ENCODE measurements around the gene ATP6V0D1.
"Not testable (repeated sequence)": the region's sequence is repeated elsewhere in the genome, so short reads cannot be mapped to it uniquely, and the experiment has no call there.

ATP6V0D1 gene

DNA sequence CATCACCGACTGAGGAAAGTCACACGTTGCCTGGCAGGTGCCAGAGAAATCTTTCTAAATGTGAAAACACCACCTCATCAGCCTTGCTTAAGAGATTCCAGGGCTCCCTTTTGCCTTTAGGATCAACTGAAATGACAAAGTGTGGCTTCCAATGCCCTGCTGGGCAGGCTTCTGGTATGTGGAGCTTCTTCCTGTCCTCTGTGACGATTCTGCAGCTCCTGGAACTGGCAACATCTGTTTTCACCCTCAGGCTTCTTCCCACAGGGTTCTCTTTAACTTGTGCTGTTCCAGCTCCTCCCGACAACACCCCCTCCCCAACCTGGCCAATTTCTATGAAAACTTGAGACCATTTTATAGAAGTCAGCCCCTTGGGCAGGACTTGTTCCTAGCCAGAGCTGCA, 59.9 kb downstream of the ATP6V0D1 start:
- Mint-ChIP-seq H3K27ac (no peak overlapping the region), H3K4me1 (peaks cover 5% of the 10 kb centered on the region), H3K36me3 (no peaks in the 10 kb centered on the region), H3K9me3 (no peaks in the 10 kb centered on the region), H3K4me3 (no peak overlapping the region), H3K27me3 (peaks cover 21% of the 10 kb centered on the region)

DNA sequence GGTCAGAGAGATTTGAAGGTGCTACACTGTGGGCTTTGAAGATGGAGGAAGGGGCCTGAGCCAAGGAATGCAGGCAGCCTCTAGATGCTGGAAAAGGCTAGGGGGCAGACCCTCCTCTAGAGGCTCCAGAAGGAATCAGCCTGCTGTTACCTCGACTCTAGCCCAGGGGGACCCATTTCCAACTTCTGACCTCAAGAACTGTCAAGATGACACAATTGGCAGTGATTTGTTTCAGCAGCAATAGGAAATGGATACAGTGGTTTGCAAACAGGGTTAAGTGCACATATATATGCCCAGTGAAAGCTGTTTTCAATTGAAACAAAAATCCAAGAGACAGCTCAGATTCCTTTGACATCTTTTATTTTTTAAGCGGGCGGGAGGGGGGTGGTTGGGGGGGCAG, 61.0 kb downstream of the ATP6V0D1 start:
- no peak overlapping the region for H3K27ac Mint-ChIP-seq
- H3K27me3 Mint-ChIP-seq = peaks cover 19% of the 10 kb centered on the region

DNA sequence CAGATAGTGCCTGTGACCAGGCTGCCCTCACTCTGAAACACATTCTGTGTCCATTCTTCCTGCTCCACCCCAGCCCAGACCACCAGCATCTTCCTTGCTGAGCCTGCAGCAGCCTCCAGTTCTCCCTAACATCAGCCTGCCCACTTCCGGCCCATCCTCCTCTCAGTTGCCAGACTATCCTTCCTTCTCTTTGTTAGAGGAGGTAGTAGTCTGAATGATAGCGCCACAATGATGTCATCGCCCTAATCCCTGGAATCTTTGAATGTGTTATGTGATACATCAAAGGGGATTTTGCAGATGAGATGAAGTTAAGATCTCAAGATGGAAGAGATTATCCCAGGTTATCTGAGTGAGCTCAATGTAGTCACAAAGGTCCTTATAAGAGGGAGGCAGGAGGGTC, 61.5 kb downstream of the ATP6V0D1 start:
- peak overlapping the region; percentile 4 for H3K27ac Mint-ChIP-seq
- H3K4me3 Mint-ChIP-seq = no peak overlapping the region
- H3K27me3 Mint-ChIP-seq = peaks cover 19% of the 10 kb centered on the region
- H3K4me1 Mint-ChIP-seq = peaks cover 8% of the 10 kb centered on the region
- H3K9me3 Mint-ChIP-seq = no peaks in the 10 kb centered on the region
- no peaks in the 10 kb centered on the region for H3K36me3 Mint-ChIP-seq

More for the DNA sequence above, 61.0 kb downstream of the ATP6V0D1 start:
- Mint-ChIP-seq H3K4me3 (no peak overlapping the region), H3K36me3 (no peaks in the 10 kb centered on the region), H3K9me3 (no peaks in the 10 kb centered on the region), H3K4me1 (peaks cover 8% of the 10 kb centered on the region)

GRCh38 chr16:67417333-67418061, 63.5 kb downstream of the ATP6V0D1 start:
- H3K27me3 Mint-ChIP-seq = peaks cover 21% of the 10 kb centered on the region
- H3K36me3 Mint-ChIP-seq = no peaks in the 10 kb centered on the region
- H3K4me1 Mint-ChIP-seq = peaks cover 8% of the 10 kb centered on the region
- H3K27ac Mint-ChIP-seq = peak overlapping the region; percentile 12
- H3K4me3 Mint-ChIP-seq = peak overlapping the region; percentile 66
- no peaks in the 10 kb centered on the region for H3K9me3 Mint-ChIP-seq

GRCh38 chr16:67415872-67416793, 64.8 kb downstream of the ATP6V0D1 start, which contains the start of gene ZDHHC1:
TSS of gene ZDHHC1 (minus strand) at chr16:67416477. CDS start at chr16:67407775, 8,702 bp downstream.
- H3K27me3 Mint-ChIP-seq = peaks cover 22% of the 10 kb centered on the region
- H3K4me1 Mint-ChIP-seq = peaks cover 8% of the 10 kb centered on the region
- no peaks in the 10 kb centered on the region for H3K36me3 Mint-ChIP-seq

GRCh38 chr16:67415421-67415820, 65.5 kb downstream of the ATP6V0D1 start:
- H3K27ac Mint-ChIP-seq = not testable (repeated sequence)

More at GRCh38 chr16:67415872-67416793, 64.8 kb downstream of the ATP6V0D1 start, which contains the start of gene ZDHHC1:
- Mint-ChIP-seq H3K9me3 (no peaks in the 10 kb centered on the region), H3K27ac (no peak within 1 kb of the TSS), H3K4me3 (peak within 1 kb of the TSS; percentile 88)

DNA sequence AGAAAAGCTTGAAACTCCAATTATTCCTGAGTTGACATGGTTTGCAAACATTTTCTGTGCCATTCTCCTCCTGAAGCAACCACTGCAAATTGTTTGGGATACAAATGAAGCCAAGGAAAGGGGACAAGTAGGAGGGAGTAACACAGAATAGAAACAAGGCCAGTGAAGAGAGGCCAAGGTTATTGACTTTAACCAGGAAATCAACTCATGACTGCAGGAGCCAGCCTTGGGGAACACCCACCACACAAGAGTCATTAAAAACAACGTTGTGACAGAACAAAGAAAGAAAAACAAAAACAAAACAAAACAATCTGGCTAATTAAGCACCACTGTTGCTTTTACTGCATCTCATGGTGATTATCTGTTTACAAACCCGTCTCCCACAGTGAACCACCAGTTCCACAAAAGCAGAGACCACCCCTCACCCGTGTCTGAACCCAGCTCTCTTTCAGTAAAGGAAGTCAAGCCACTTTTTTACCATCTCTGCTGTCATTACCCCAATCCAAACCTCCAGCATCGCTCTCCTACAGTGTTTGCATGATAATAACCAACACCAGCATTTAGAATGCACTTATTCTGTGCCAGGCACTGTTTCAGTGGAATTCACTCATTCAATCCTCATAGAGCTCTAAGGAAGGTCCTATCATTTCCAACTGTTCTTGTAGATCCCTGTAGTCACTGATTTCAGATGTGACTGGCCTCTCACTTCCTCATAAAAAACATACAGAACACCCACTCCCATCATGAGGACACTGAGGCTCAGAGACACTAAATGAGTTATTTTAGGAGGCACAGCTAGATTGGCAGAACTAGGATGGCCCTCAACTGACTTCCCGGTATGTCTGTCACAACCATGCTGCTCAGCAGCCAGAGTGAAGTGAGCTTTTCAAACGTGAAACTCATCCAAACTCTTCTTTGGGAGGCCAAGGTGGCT, 66.7 kb downstream of the ATP6V0D1 start:
- no peaks in the 10 kb centered on the region for H3K9me3 Mint-ChIP-seq
- no peak overlapping the region for H3K4me3 Mint-ChIP-seq
- no peak overlapping the region for H3K27ac Mint-ChIP-seq
- peaks cover 8% of the 10 kb centered on the region for H3K4me1 Mint-ChIP-seq
- H3K36me3 Mint-ChIP-seq = no peaks in the 10 kb centered on the region
- peaks cover 18% of the 10 kb centered on the region for H3K27me3 Mint-ChIP-seq

More at GRCh38 chr16:67415421-67415820, 65.5 kb downstream of the ATP6V0D1 start:
- not testable (repeated sequence) for H3K36me3 Mint-ChIP-seq, H3K4me1 Mint-ChIP-seq, H3K9me3 Mint-ChIP-seq
- H3K4me3 Mint-ChIP-seq = peak overlapping the region; percentile 11
- peaks cover 23% of the 10 kb centered on the region for H3K27me3 Mint-ChIP-seq

DNA sequence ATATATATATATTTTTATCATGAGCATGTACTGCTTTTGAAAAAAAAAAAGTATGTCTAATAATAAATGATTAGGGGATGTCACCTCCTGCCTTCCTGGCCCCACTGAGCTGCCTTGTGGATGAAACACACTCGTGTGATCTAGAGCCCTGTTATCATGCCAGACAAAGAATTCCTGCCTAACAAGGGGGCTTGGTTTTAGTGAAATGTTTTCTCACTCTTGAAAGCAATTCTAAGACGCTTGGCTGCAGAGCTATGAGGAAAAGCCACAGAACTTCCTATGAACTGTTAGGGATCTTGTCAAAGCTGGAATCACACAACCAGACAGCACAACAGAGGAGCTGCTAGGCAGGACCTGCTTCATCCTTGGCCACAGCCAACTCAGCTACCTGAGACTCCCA, 68.7 kb downstream of the ATP6V0D1 start:
- no peaks in the 10 kb centered on the region for H3K9me3 Mint-ChIP-seq
- H3K36me3 Mint-ChIP-seq = no peaks in the 10 kb centered on the region
- peaks cover 13% of the 10 kb centered on the region for H3K27me3 Mint-ChIP-seq
- H3K4me1 Mint-ChIP-seq = peaks cover 8% of the 10 kb centered on the region
- peak overlapping the region; percentile 4 for H3K27ac Mint-ChIP-seq
- no peak overlapping the region for H3K4me3 Mint-ChIP-seq

- no peaks in the 10 kb centered on the region for H3K36me3 Mint-ChIP-seq
- H3K4me3 Mint-ChIP-seq = no peak overlapping the region
- H3K27ac Mint-ChIP-seq = no peak overlapping the region
- no peaks in the 10 kb centered on the region for H3K9me3 Mint-ChIP-seq
- H3K27me3 Mint-ChIP-seq = peaks cover 7% of the 10 kb centered on the region
- peaks cover 4% of the 10 kb centered on the region for H3K4me1 Mint-ChIP-seq
Observed at GRCh38 chr16:67411339-67411738, 69.6 kb downstream of the ATP6V0D1 start.

DNA sequence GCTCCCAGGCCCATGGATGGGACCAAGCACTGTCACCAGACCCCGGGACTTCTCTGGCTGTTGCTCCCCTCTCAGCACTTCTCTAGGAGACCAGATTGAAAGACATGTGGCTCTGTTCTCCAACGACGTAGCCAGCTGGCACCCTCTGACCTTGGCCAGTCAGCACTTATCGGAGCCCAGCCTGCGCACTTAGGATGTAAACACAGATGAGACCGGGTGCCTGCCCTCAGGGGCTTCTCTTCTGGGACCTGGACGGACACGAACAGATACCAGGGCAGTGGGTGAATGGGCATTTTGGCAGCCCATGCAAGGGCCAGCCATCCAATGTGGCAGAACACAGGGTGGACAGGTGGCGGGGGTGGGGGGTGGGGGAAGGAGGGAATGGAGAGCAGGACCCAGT, 71.3 kb downstream of the ATP6V0D1 start:
- H3K4me1 Mint-ChIP-seq = no peaks in the 10 kb centered on the region
- no peak overlapping the region for H3K4me3 Mint-ChIP-seq
- H3K9me3 Mint-ChIP-seq = no peaks in the 10 kb centered on the region
- H3K27me3 Mint-ChIP-seq = peaks cover 4% of the 10 kb centered on the region
- H3K27ac Mint-ChIP-seq = no peak overlapping the region
- H3K36me3 Mint-ChIP-seq = no peaks in the 10 kb centered on the region

- Mint-ChIP-seq H3K9me3 (no peaks in the 10 kb centered on the region), H3K27ac (no peak overlapping the region), H3K4me1 (no peaks in the 10 kb centered on the region), H3K27me3 (peaks cover 2% of the 10 kb centered on the region), H3K36me3 (no peaks in the 10 kb centered on the region), H3K4me3 (no peak overlapping the region)
Observed at GRCh38 chr16:67407788-67408452, 73.0 kb downstream of the ATP6V0D1 start.

GRCh38 chr16:67407176-67407787, 73.7 kb downstream of the ATP6V0D1 start:
- Mint-ChIP-seq H3K9me3 (no peaks in the 10 kb centered on the region), H3K36me3 (no peaks in the 10 kb centered on the region), H3K4me3 (no peak overlapping the region), H3K4me1 (no peaks in the 10 kb centered on the region), H3K27me3 (peaks cover 2% of the 10 kb centered on the region), H3K27ac (no peak overlapping the region)

- peaks cover 3% of the 10 kb centered on the region for H3K27me3 Mint-ChIP-seq
- H3K36me3 Mint-ChIP-seq = no peaks in the 10 kb centered on the region
- H3K9me3 Mint-ChIP-seq = no peaks in the 10 kb centered on the region
- H3K4me3 Mint-ChIP-seq = no peak overlapping the region
- H3K4me1 Mint-ChIP-seq = no peaks in the 10 kb centered on the region
- no peak overlapping the region for H3K27ac Mint-ChIP-seq
Observed at GRCh38 chr16:67406111-67406971, 74.6 kb downstream of the ATP6V0D1 start.

Measured in activated naive CD4-positive, alpha-beta T cell treated with anti-CD3 and anti-CD28 coated beads, Interleukin-2, amount 50 U/mL, for 24 hours (primary cell).